Caco-2 (cell line): ENCODE data around the gene PGLYRP1. TPM values are rescaled to one million over a fixed set of nuclear protein-coding genes. Genes with fewer than 3 reads are reported as not detected.

Experiments
- BruUV-seq: library from RNA; stranded (reverse); fragments of 400-500 nt; replicated peaks from 2 replicates; lab custom pipeline; 2021; lab: Mats Ljungman, UMichigan
- CTCF ChIA-PET: fragments of 300-600 bp; sonication (Branson Sonifier 250); formaldehyde crosslinking; loops from one replicate; lab custom pipeline; 2022; ENCODE audit warnings: antibody characterized with exemption; lab: Charles Lee
- POLR2A ChIA-PET: fragments of 300-600 bp; sonication (Branson Sonifier 250); formaldehyde crosslinking; loops from one replicate; lab custom pipeline; 2022; ENCODE audit warnings: antibody characterized with exemption; lab: Charles Lee
- DNase-seq, 2 experiments: peaks; one replicate each; pipeline versions ENCODE4 v3.0.0 to v3.0.0-alpha.2; 2020 to 2022
- H3K27me3 ChIP-seq: replicated peaks from 2 replicates; pipeline ENCODE4 v1.6.0; 2011; ENCODE audit warnings: low read length; ENCODE audit not compliant: control insufficient read depth, insufficient read depth
- H3K36me3 ChIP-seq: 2 replicates; pipeline ENCODE4 v1.5.1; 2011; ENCODE audit warnings: low read length; ENCODE audit not compliant: control insufficient read depth, insufficient read depth
- H3K4me1 ChIP-seq: fragments of 250-450 bp; sonication (Bioruptor Pico); 2 replicates; pipeline ENCODE4 v1.5.1; 2020; ENCODE audit warnings: mild to moderate bottlenecking
- H3K4me3 ChIP-seq: 2 replicates; pipeline ENCODE4 v1.5.1; 2011; ENCODE audit warnings: low read depth, mild to moderate bottlenecking, control low read depth, low read length
- H3K9me3 ChIP-seq: fragments of 250-450 bp; sonication (Bioruptor Pico); 2 replicates; pipeline ENCODE4 v1.5.1; 2020; ENCODE audit warnings: mild to moderate bottlenecking, moderate library complexity
- H3K27ac Mint-ChIP-seq: one replicate; pipeline ENCODE4 v1.8.0; 2022; ENCODE audit warnings: mixed read lengths; ENCODE audit not compliant: unreplicated experiment
- H3K27me3 Mint-ChIP-seq: one replicate; pipeline ENCODE4 v1.8.0; 2022; ENCODE audit warnings: mixed read lengths; ENCODE audit not compliant: insufficient read depth, unreplicated experiment
- H3K36me3 Mint-ChIP-seq: one replicate; pipeline ENCODE4 v1.8.0; 2022; ENCODE audit warnings: mild to moderate bottlenecking, mixed read lengths; ENCODE audit not compliant: insufficient read depth, unreplicated experiment
- H3K4me1 Mint-ChIP-seq: one replicate; pipeline ENCODE4 v1.8.0; 2022; ENCODE audit warnings: low read depth, mixed read lengths; ENCODE audit not compliant: unreplicated experiment
- H3K4me3 Mint-ChIP-seq: one replicate; pipeline ENCODE4 v1.8.0; 2022; ENCODE audit warnings: mild to moderate bottlenecking, moderate library complexity, mixed read lengths; ENCODE audit not compliant: unreplicated experiment
- H3K9me3 Mint-ChIP-seq: one replicate; pipeline ENCODE4 v1.8.0; 2022; ENCODE audit warnings: mixed read lengths; ENCODE audit not compliant: unreplicated experiment
- CTCF ChIP-seq, 2 experiments: fragments of 200-600 bp in 1 of 2; IDR thresholded peaks; 1 replicate in 1 of 2; 2 replicates in 1 of 2; pipeline versions ENCODE4 v1.5.1 to v1.8.0; 2011 to 2022; ENCODE audit warnings: antibody characterized with exemption in 1 of 2, control low read depth in 1 of 2, inconsistent platforms in 1 of 2, low read depth in 1 of 2, low read length in 1 of 2, mild to moderate bottlenecking in 1 of 2, moderate library complexity in 1 of 2; ENCODE audit not compliant: insufficient read depth in 1 of 2, severe bottlenecking in 1 of 2, unreplicated experiment in 1 of 2
- intact Hi-C: fragments of 100-400 bp; cut with micrococcal nuclease; formaldehyde crosslinking; loops from one replicate; pipeline ENCODE4 v1.10.0; 2022; ENCODE audit not compliant: unreplicated experiment
- total RNA-seq: library from RNA; stranded (reverse); gene quantifications from 2 replicates; pipeline ENCODE4 v1.2.3, GENCODE V29; 2022

Gene PGLYRP1
- total RNA-seq, 1 experiment from 2014 or later = not detected

- Mint-ChIP-seq H3K4me1 (peaks cover 21% of the 10 kb centered on the region), H3K9me3 (no peaks in the 10 kb centered on the region), H3K36me3 (peaks cover 6% of the 10 kb centered on the region), H3K27ac (no peak overlapping the region), H3K4me3 (no peak overlapping the region), H3K27me3 (peaks cover 8% of the 10 kb centered on the region)
- DNase-seq = no peak
- Histone ChIP-seq H3K4me3 (no peak overlapping the region), H3K36me3 (no peaks in the 10 kb centered on the region), H3K4me1 (peaks cover 20% of the 10 kb centered on the region), H3K27me3 (no peaks in the 10 kb centered on the region; the same call in 1 of the 2 replicates), H3K9me3 (no peaks in the 10 kb centered on the region)
- CTCF ChIA-PET = interaction anchor here (0.6 to 1.2 kb wide), 3 partner anchors 10 to 117 kb away, joined by 3 to 5 read pairs (median 3); no protein-coding TSS in a partner anchor
- intact Hi-C loops = loop anchor here (5.0 to 10.0 kb wide), 3 partner anchors 91 to 204 kb away; partner anchors contain the start of gene RSPH6A
- TF ChIP-seq CTCF (IDR thresholded peaks at IDR 0.05; ENCODE audit: insufficient read depth in 1 of 2, low read depth in 1 of 2, low read length in 1 of 2, severe bottlenecking in 1 of 2, unreplicated experiment in 1 of 2) = no peak
- no TSS peak for BruUV-seq
- POLR2A ChIA-PET = no interaction called here
Observed at GRCh38 chr19:46018729-46019251, 4.1 kb downstream of the PGLYRP1 start.

DNA sequence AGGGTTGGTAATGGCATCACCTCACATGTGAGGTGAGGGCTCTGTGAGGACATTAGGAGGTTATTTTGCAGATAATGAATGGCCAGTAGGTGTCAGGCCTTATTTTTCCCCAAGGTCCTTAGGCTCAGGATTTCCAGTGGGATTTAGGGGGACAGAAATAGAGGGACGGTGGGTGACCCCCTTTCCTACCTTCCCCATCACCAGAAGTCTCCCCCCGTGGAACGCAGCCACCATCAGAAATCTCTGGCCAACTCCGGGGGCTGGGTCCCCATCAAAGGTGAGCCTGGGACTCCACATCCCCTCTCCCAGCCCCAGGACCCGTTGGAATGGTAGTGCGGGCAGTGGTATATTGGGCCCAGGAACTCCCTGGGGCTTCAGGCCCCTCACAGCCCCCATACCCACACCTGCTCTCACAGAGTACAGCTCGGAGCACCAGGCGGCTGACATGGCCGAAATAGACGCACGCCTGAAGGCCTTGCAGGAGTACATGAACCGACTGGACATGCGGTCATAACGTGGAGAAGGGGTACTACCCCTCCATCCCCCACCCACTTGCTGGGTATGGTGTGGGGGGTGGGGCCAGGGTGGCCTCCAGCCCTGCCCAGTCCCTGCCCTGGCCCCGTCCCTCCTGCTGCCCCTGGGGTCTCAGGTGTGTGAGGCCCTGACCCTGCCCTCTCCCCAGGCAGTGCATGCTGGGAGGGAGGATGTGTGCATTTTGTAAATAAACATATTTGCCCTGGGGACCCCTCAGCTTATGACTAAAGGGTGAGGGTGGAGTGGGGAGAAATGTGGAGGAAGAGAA, 4.8 kb downstream of the PGLYRP1 start:
- Histone ChIP-seq H3K4me1 (peaks cover 20% of the 10 kb centered on the region), H3K4me3 (no peak overlapping the region), H3K9me3 (no peaks in the 10 kb centered on the region), H3K27me3 (no peaks in the 10 kb centered on the region; the same call in 1 of the 2 replicates), H3K36me3 (no peaks in the 10 kb centered on the region)
- Mint-ChIP-seq H3K27me3 (peaks cover 8% of the 10 kb centered on the region), H3K9me3 (no peaks in the 10 kb centered on the region), H3K4me1 (peaks cover 21% of the 10 kb centered on the region), H3K4me3 (no peak overlapping the region), H3K36me3 (peaks cover 6% of the 10 kb centered on the region), H3K27ac (no peak overlapping the region)
- TF ChIP-seq CTCF (IDR thresholded peaks at IDR 0.05; ENCODE audit: insufficient read depth in 1 of 2, low read depth in 1 of 2, low read length in 1 of 2, severe bottlenecking in 1 of 2, unreplicated experiment in 1 of 2) = no peak
- ChIA-PET POLR2A (no interaction called here), CTCF (interaction anchor here (0.6 to 0.9 kb wide), 2 partner anchors 11 to 116 kb away, joined by 3 read pairs; no protein-coding TSS in a partner anchor)
- intact Hi-C loops = loop anchor here (5.0 to 10.0 kb wide), 3 partner anchors 91 to 203 kb away; partner anchors contain the start of gene RSPH6A
- no TSS peak for BruUV-seq
- DNase-seq = no peak

DNA sequence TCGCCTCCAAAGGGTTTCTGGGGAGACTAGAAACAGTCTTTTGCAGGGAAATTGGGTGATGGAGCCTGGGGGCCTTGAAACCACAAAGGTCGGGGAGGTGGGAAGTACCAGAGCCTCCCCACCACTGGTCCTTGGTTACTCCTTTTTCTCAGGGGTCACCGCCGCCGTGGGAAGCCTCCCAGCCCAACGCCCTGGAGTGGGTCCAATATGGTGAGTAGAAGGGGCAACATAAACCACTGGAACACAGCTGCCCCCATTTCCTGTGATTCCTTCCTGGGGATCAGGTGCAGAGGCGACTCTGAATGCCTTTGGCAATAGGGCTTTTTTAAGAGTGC, 5.8 kb downstream of the PGLYRP1 start:
- Mint-ChIP-seq H3K4me3 (peak overlapping the region; percentile 86), H3K9me3 (no peaks in the 10 kb centered on the region), H3K36me3 (peaks cover 6% of the 10 kb centered on the region), H3K27ac (no peak overlapping the region), H3K4me1 (peaks cover 21% of the 10 kb centered on the region), H3K27me3 (peaks cover 8% of the 10 kb centered on the region)
- BruUV-seq = no TSS peak
- no peak for DNase-seq
- H3K4me1 ChIP-seq = peaks cover 20% of the 10 kb centered on the region
- ChIA-PET POLR2A (no interaction called here), CTCF (interaction anchor here (0.7 to 1.6 kb wide), 12 partner anchors 9 to 248 kb away, joined by 3 to 20 read pairs (median 5); partner anchors contain the start of genes CCDC61, FOXA3, IGFL2 and IGFL4)
- H3K9me3 ChIP-seq = no peaks in the 10 kb centered on the region
- no peak overlapping the region for H3K4me3 ChIP-seq
- no peaks in the 10 kb centered on the region for H3K36me3 ChIP-seq
- intact Hi-C loops = loop anchor here (5.0 to 10.0 kb wide), 3 partner anchors 90 to 202 kb away; partner anchors contain the start of gene RSPH6A
- no peaks in the 10 kb centered on the region; the same call in 1 of the 2 replicates for H3K27me3 ChIP-seq
- TF ChIP-seq CTCF (IDR thresholded peaks at IDR 0.05; ENCODE audit: insufficient read depth in 1 of 2, low read depth in 1 of 2, low read length in 1 of 2, severe bottlenecking in 1 of 2, unreplicated experiment in 1 of 2) = no peak
